Natural killer cell (primary cell): ENCODE measurements around the gene EIF4A2. TPM values are rescaled to one million over a fixed set of nuclear protein-coding genes. Genes with fewer than 3 reads are reported as not detected.
A peak's percentile ranks its signal among the peaks of the same experiment; 100 is the strongest.

Source experiments
- ATAC-seq, 3 donors: fragments of 150-1000 bp in 2 of 3; fragments of 200-7000 bp in 1 of 3; cut with Tn5 transposase; 1 replicate in 1 of 3; 2 replicates in 2 of 3; pipeline ENCODE4 v1.10.0; 2021; ENCODE audit warnings: mild to moderate bottlenecking in 2 of 3, moderate library complexity in 2 of 3
- DNase-seq, 2 donors: peaks; one replicate each; pipeline versions ENCODE4 v3.0.0 to v3.0.0-alpha.2; 2013 to 2021; ENCODE audit warnings: mixed read lengths in 1 of 2
- H3K27ac ChIP-seq: one replicate; pipeline ENCODE4 v1.5.1; 2013; ENCODE audit warnings: mild to moderate bottlenecking, low read length
- H3K27me3 ChIP-seq: one replicate; pipeline ENCODE4 v1.6.1; 2013; ENCODE audit warnings: low read length; ENCODE audit not compliant: control insufficient read depth, insufficient read depth
- H3K36me3 ChIP-seq: one replicate; pipeline ENCODE4 v1.6.1; 2013; ENCODE audit warnings: low read length; ENCODE audit not compliant: control insufficient read depth, insufficient read depth
- H3K4me1 ChIP-seq: one replicate; pipeline ENCODE4 v1.6.1; 2013; ENCODE audit warnings: low read length; ENCODE audit not compliant: control insufficient read depth, insufficient read depth
- H3K4me3 ChIP-seq: one replicate; pipeline ENCODE4 v1.5.1; 2013; ENCODE audit warnings: low read length
- H3K9me3 ChIP-seq: one replicate; pipeline ENCODE4 v1.6.1; 2013; ENCODE audit warnings: low read length; ENCODE audit not compliant: control insufficient read depth, insufficient read depth
- H3K27ac Mint-ChIP-seq, 2 donors: one replicate each; pipeline ENCODE4 v1.8.0; 2022; ENCODE audit warnings: mild to moderate bottlenecking in 2 of 2, mixed read lengths in 2 of 2, moderate library complexity in 1 of 2
- H3K27me3 Mint-ChIP-seq, 2 donors: one replicate each; pipeline ENCODE4 v1.8.0; 2022; ENCODE audit warnings: low read depth in 2 of 2, mixed read lengths in 2 of 2
- H3K36me3 Mint-ChIP-seq: one replicate; pipeline ENCODE4 v1.8.0; 2022; ENCODE audit warnings: mixed read lengths
- H3K4me1 Mint-ChIP-seq, 2 donors: one replicate each; pipeline ENCODE4 v1.8.0; 2022; ENCODE audit warnings: mixed read lengths in 2 of 2
- H3K4me3 Mint-ChIP-seq: one replicate; pipeline ENCODE4 v1.8.0; 2022; ENCODE audit warnings: mild to moderate bottlenecking, moderate library complexity, mixed read lengths
- H3K9me3 Mint-ChIP-seq, 2 donors: one replicate each; pipeline ENCODE4 v1.8.0; 2022; ENCODE audit warnings: mixed read lengths in 2 of 2
- WGBS: methylation state at CpG from one replicate; pipeline ENCODE4 v1.1.7; 2013; ENCODE audit warnings: missing lambda C conversion rate; ENCODE audit not compliant: insufficient coverage; 5-methylcytosine and 5-hydroxymethylcytosine counted together
- intact Hi-C: fragments of 100-400 bp; cut with micrococcal nuclease; formaldehyde crosslinking; loops from one replicate; pipeline ENCODE4 v1.14.2; 2022
- total RNA-seq, 4 donors: library from RNA; stranded (reverse); fragments of 120-200 nt in 1 of 4; gene quantifications; one replicate each; pipeline versions ENCODE4 v1.2.3 to v1.2.4, GENCODE V29; 2013 to 2022
- TF ChIP-seq, protein P1 (sequence below): fragments of 200-600 bp; IDR thresholded peaks from one replicate; pipeline ENCODE4 v1.8.0; 2022; ENCODE audit warnings: antibody characterized with exemption

The EIF4A2 gene
- total RNA-seq, 3 donors from 2014 or later (not counting 1 experiment from before 2014, with no cell fraction given) = 551 to 652 (median 621) TPM

- Histone ChIP-seq H3K27me3 (peaks cover 25% of the 10 kb centered on the region), H3K9me3 (no peaks in the 10 kb centered on the region), H3K27ac (no peak overlapping the region), H3K4me3 (no peak overlapping the region), H3K4me1 (peaks cover 31% of the 10 kb centered on the region), H3K36me3 (no peaks in the 10 kb centered on the region)
- H3K9me3 Mint-ChIP-seq = no peaks in the 10 kb centered on the region
- H3K4me1 Mint-ChIP-seq = peaks cover 11 to 20% of the 10 kb centered on the region in 2 donors
- no peak for ATAC-seq
- intact Hi-C loops = loop anchor here (10.0 kb wide), 1 partner anchor 839 kb away; no protein-coding TSS in a partner anchor
- H3K36me3 Mint-ChIP-seq = no peaks in the 10 kb centered on the region
- no peak overlapping the region for H3K27ac Mint-ChIP-seq
- 94% methylated on average over 1 of the region's 2 CpGs for WGBS
- H3K27me3 Mint-ChIP-seq = peaks cover 25 to 26% of the 10 kb centered on the region in 2 donors
- TF ChIP-seq, protein P1, sequence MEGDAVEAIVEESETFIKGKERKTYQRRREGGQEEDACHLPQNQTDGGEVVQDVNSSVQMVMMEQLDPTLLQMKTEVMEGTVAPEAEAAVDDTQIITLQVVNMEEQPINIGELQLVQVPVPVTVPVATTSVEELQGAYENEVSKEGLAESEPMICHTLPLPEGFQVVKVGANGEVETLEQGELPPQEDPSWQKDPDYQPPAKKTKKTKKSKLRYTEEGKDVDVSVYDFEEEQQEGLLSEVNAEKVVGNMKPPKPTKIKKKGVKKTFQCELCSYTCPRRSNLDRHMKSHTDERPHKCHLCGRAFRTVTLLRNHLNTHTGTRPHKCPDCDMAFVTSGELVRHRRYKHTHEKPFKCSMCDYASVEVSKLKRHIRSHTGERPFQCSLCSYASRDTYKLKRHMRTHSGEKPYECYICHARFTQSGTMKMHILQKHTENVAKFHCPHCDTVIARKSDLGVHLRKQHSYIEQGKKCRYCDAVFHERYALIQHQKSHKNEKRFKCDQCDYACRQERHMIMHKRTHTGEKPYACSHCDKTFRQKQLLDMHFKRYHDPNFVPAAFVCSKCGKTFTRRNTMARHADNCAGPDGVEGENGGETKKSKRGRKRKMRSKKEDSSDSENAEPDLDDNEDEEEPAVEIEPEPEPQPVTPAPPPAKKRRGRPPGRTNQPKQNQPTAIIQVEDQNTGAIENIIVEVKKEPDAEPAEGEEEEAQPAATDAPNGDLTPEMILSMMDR = no peak
- no peak overlapping the region for H3K4me3 Mint-ChIP-seq
- DNase-seq = no peak
Observed at GRCh38 chr3:186823386-186823785, 40.0 kb downstream of the EIF4A2 start.

DNA sequence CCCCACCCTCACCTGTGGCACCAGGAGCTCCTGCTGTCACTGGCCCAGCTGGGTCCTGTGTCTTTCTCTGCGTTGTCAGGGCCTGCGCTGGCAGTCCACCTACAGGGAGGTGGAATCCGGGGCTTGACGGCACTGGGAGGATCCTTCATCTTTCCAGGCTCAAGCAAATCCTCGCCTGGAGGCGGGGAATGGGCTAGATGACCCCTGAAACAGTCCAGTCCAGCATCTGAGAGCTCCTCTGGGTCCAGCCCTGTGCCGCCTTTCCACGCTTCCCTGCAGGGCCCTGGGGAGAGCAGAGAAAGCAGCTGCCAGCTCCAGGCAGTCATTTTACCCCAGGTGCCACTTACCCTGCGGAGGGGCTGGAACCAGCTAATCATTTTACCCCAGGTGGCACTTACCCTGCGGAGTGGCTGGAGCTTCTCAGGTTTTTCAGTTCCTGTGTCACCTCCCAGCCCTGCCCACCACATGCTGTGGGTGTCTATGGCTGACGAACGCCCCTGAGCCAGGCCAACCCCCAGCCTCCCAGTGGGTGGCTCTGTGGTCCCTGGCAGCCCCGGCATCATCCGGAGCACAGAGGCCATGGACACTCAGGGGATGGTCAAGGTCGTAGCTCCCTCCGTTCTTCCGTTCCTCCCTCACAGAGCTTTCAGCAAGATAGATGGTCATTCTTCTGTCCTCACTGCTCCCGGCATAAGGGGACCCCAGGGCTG lies 41.2 kb downstream of the EIF4A2 start:
- intact Hi-C loops = loop anchor here (10.0 kb wide), 1 partner anchor 840 kb away; no protein-coding TSS in a partner anchor
- no peaks in the 10 kb centered on the region for H3K36me3 Mint-ChIP-seq
- H3K4me1 Mint-ChIP-seq = peaks cover 11 to 20% of the 10 kb centered on the region in 2 donors
- H3K27me3 Mint-ChIP-seq = peaks cover 29 to 33% of the 10 kb centered on the region in 2 donors
- peaks cover 31% of the 10 kb centered on the region for H3K4me1 ChIP-seq
- H3K27ac ChIP-seq = no peak overlapping the region
- no peak overlapping the region for H3K4me3 Mint-ChIP-seq
- ATAC-seq = no peak
- 62% methylated on average over 18 of the region's 18 CpGs for WGBS
- no peak overlapping the region for H3K27ac Mint-ChIP-seq
- no peaks in the 10 kb centered on the region for H3K36me3 ChIP-seq
- no peak overlapping the region for H3K4me3 ChIP-seq
- no peaks in the 10 kb centered on the region for H3K9me3 ChIP-seq
- TF ChIP-seq, protein P1 = no peak
- peaks cover 33% of the 10 kb centered on the region for H3K27me3 ChIP-seq
- DNase-seq = no peak
- no peaks in the 10 kb centered on the region for H3K9me3 Mint-ChIP-seq

- no peak overlapping the region for H3K4me3 ChIP-seq
- Mint-ChIP-seq H3K36me3 (no peaks in the 10 kb centered on the region), H3K4me1 (peaks cover 11 to 20% of the 10 kb centered on the region in 2 donors), H3K27ac (peak overlapping the region in 1 of 2 donors; percentile 49), H3K9me3 (no peaks in the 10 kb centered on the region), H3K4me3 (peak overlapping the region; percentile 17), H3K27me3 (peaks cover 37 to 41% of the 10 kb centered on the region in 2 donors)
- TF ChIP-seq, protein P1 = no peak
- intact Hi-C loops = loop anchor here (10.0 kb wide), 1 partner anchor 841 kb away; no protein-coding TSS in a partner anchor
- no peaks in the 10 kb centered on the region for H3K36me3 ChIP-seq
- peaks cover 39% of the 10 kb centered on the region for H3K27me3 ChIP-seq
- 10% methylated on average over 23 of the region's 23 CpGs for WGBS
- DNase-seq (peak; percentile 24 to 50), ATAC-seq (peak in 2 of 3 donors; percentile 17 to 24)
- no peaks in the 10 kb centered on the region for H3K9me3 ChIP-seq
- no peak overlapping the region for H3K27ac ChIP-seq
- H3K4me1 ChIP-seq = peaks cover 31% of the 10 kb centered on the region
Observed at GRCh38 chr3:186825294-186825821, 42.0 kb downstream of the EIF4A2 start.
